ENCODE data around the gene G0S2. TPM values are rescaled to one million over a fixed set of nuclear protein-coding genes. Genes with fewer than 3 reads are reported as not detected.

The G0S2 gene
- total and polyA plus RNA-seq, 2 of the 8 experiments (the other 6 are each of a cell fraction or from before 2014, with no cell fraction given): 1.0 to 1.7 TPM

DNA sequence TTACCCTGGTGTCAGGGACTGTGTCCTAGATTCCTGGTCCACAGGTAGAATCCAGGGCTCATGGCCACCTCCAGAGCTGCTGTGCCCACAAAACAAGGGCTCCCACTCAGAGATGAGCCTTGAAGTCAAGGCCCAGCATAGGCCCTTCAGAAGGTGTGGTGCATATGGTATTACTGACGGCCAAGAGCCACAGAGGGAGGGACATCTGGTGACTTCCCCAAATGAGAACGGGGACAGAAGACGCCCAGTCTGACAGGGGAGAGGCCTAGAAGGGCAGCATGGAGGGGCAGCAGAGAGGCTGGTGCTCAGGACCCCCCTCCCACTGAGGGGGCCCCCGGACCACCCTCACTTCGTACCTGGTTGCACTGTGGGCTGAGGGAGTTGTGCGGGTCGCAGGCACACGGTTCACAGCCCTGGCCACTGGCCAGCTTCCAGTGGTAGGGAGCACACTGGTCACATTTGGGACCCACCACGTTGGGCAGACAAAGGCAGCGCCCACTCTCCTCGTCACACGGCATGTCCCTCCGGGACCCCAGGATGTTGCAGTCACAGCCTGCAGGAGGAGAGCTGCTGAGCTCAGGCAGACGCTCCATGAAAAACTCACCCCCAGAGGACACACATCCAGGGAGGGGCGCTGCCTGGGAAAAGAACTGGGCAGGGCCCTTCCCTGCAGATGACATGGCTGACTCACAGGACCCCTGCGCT is 48.0 kb upstream of the G0S2 start:
- Histone ChIP-seq H3K4me3 (ENCODE audit: extremely low read depth in 1 of 4, insufficient read depth in 2 of 4, low read depth in 3 of 4, low read length in 4 of 4) (no peak overlapping the region), H4K20me1 (replicated peaks in 1 of 2; ENCODE audit: control insufficient read depth in 1 of 2, insufficient read depth in 2 of 2, low read length in 2 of 2) (no peaks in the 10 kb centered on the region), H3K14ac (ENCODE audit: insufficient read length) (no peak overlapping the region), H3K79me1 (ENCODE audit: low read depth, low read length) (no peaks in the 10 kb centered on the region), H3K79me2 (ENCODE audit: control insufficient read depth in 1 of 2, insufficient read depth in 2 of 2, low read length in 2 of 2) (no peaks in the 10 kb centered on the region), H3K4ac (replicated peaks; ENCODE audit: insufficient read length, low read depth, low read length) (no peak overlapping the region), H4K5ac (ENCODE audit: insufficient read length, low read depth, low read length) (no peak overlapping the region), H2BK15ac (ENCODE audit: low read length) (peak overlapping the region; percentile 81), H3K27ac (ENCODE audit: low read depth, low read length) (no peak overlapping the region), H3K4me1 (replicated peaks in 1 of 4; ENCODE audit: control insufficient read depth in 3 of 4, insufficient read depth in 4 of 4, low read length in 3 of 4) (peaks cover 0 to 15% (median 9%) of the 10 kb centered on the region in 4 experiments; a peak in 4 of 7 replicates), H3K23ac (ENCODE audit: insufficient read length) (no peak overlapping the region), H3K4me2 (ENCODE audit: insufficient read depth in 1 of 2, low read depth in 2 of 2, low read length in 2 of 2) (no peak overlapping the region), H3K9me3 (ENCODE audit: insufficient read depth in 2 of 2, low read depth in 1 of 2, low read length in 1 of 2) (no peaks in the 10 kb centered on the region), H4K8ac (ENCODE audit: extremely low read depth, insufficient read depth, low read length) (no peak overlapping the region), H3K9ac (replicated peaks in 1 of 4; ENCODE audit: extremely low read depth in 1 of 4, low read depth in 3 of 4, low read length in 3 of 4) (no peak overlapping the region), H3K23me2 (ENCODE audit: low read depth, low read length) (no peaks in the 10 kb centered on the region), H2BK5ac (ENCODE audit: low read depth, low read length) (peak overlapping the region; percentile 60; the same call in 1 of the 2 replicates), H2AK5ac (ENCODE audit: low read depth, low read length) (no peak overlapping the region), H2BK12ac (ENCODE audit: low read depth, low read length) (peak overlapping the region; percentile 90), H3K27me3 (replicated peaks in 1 of 4; ENCODE audit: control insufficient read depth in 3 of 4, extremely low read depth in 1 of 4, insufficient read depth in 3 of 4, low read length in 3 of 4) (no peaks in the 10 kb centered on the region), H2BK20ac (ENCODE audit: low read length) (peak overlapping the region; percentile 86; the same call in 1 of the 2 replicates), H2AFZ (ENCODE audit: low read length) (no peak overlapping the region), H4K91ac (replicated peaks; ENCODE audit: insufficient read length, low read length) (peak overlapping the region; percentile 52), H3K36me3 (ENCODE audit: control insufficient read depth in 2 of 4, insufficient read depth in 4 of 4, low read length in 3 of 4) (no peaks in the 10 kb centered on the region), H2BK120ac (replicated peaks; ENCODE audit: low read depth, low read length) (no peak overlapping the region), H3K18ac (ENCODE audit: extremely low read depth, low read length) (peak overlapping the region; percentile 87; the same call in 1 of the 2 replicates), H3K56ac (replicated peaks; ENCODE audit: insufficient read length, low read depth, low read length) (no peak overlapping the region)
- DNase-seq (ENCODE audit: low read depth in 1 of 2, low spot score in 2 of 2): no peak
- ChIA-PET POLR2A (ENCODE audit: partially characterized antibody) (no interaction called here), CTCF (ENCODE audit: partially characterized antibody) (interaction anchor here (0.6 to 11.4 kb wide), 28 partner anchors 10 to 723 kb away, joined by 3 to 365 read pairs (median 4); partner anchors contain the start of genes CAMK1G and LAMB3)
- 75% methylated on average over 15 of the region's 16 CpGs; no CpG with 5 or more reads in 1 of the 2 experiments for WGBS, 2 experiments (ENCODE audit: extremely low coverage in 1 of 2, insufficient coverage in 1 of 2, insufficient read length in 1 of 2, insufficient replicate concordance in 2 of 2, low coverage in 1 of 2, low lambda C conversion rate in 2 of 2, missing lambda C conversion rate in 1 of 2)
- FAIRE-seq: no peak
- no peak for TF ChIP-seq KDM4A (IDR thresholded peaks at IDR 0.05; ENCODE audit: low read depth, low read length, severe bottlenecking)
- no peak for TF ChIP-seq TBP (IDR thresholded peaks at IDR 0.05; ENCODE audit: low read depth, low read length)
- no peak for TF ChIP-seq ZNF274 (IDR thresholded peaks at IDR 0.05; ENCODE audit: borderline replicate concordance, extremely low read depth, low read length)
- no peak for TF ChIP-seq ASH2L (IDR thresholded peaks at IDR 0.05; ENCODE audit: low read length)
- TF ChIP-seq USF2 (IDR thresholded peaks at IDR 0.05; ENCODE audit: low read length): no peak
- no peak for TF ChIP-seq EP300 (IDR thresholded peaks at IDR 0.05; ENCODE audit: borderline replicate concordance in 1 of 2, low read depth in 2 of 2, low read length in 2 of 2)
- TF ChIP-seq JUN (IDR thresholded peaks at IDR 0.05; ENCODE audit: low read depth, low read length): no peak
- TF ChIP-seq MAX (IDR thresholded peaks at IDR 0.05): no peak
- no peak for TF ChIP-seq NANOG (IDR thresholded peaks at IDR 0.05; ENCODE audit: insufficient read depth, low read depth, low read length, poor library complexity, severe bottlenecking)

All from H1 (cell line).